GM04504 (cell line): ENCODE results near the gene PPCS.
A peak's percentile ranks its signal among the peaks of the same experiment; 100 is the strongest.

Experiments
- DNase-seq: peaks from one replicate; pipeline ENCODE4 v3.0.0-alpha.2; 2012; ENCODE audit warnings: low read depth

PPCS gene

DNA sequence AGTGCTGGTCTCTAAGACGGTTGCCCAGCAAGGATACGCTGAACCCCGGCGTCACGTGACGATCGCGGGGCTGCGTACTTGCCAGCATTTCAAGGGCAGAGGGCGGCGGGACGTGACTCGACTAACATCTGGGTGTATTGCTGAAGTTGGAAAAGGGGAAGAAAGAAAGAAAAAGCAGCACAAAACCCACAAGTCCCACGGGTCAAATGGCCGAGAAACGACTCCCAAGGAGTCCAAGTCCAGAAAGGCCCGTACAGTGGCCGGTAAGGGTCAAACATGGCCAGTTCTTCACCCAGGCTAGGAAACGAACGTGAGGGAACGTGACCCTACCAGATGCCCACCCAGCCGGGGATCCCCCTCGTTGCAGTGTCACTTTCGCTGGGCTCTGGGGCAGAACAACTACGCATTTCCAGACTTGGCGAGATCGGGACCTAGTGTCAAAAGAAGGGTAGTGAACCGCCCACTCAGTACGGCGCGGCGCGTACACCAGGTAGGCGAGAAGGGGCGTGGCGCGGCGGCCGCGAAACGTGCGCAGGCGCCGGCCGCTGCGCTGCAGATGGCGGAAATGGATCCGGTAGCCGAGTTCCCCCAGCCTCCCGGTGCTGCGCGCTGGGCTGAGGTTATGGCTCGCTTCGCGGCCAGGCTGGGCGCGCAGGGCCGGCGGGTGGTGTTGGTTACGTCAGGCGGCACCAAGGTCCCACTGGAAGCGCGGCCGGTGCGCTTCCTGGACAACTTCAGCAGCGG is at the start of gene PPCS, which contains the start of gene ZMYND12:
Gene PPCS, plus strand, starts transcription at position 534 of the 744 bp plus-strand sequence. Its CDS starts 23 bp downstream, at position 557.
Gene ZMYND12, minus strand, starts transcription at position 13 of the 744 bp plus-strand sequence. CDS start 25 bp downstream, outside the sequence.
- peak; percentile 76 for DNase-seq

DNA sequence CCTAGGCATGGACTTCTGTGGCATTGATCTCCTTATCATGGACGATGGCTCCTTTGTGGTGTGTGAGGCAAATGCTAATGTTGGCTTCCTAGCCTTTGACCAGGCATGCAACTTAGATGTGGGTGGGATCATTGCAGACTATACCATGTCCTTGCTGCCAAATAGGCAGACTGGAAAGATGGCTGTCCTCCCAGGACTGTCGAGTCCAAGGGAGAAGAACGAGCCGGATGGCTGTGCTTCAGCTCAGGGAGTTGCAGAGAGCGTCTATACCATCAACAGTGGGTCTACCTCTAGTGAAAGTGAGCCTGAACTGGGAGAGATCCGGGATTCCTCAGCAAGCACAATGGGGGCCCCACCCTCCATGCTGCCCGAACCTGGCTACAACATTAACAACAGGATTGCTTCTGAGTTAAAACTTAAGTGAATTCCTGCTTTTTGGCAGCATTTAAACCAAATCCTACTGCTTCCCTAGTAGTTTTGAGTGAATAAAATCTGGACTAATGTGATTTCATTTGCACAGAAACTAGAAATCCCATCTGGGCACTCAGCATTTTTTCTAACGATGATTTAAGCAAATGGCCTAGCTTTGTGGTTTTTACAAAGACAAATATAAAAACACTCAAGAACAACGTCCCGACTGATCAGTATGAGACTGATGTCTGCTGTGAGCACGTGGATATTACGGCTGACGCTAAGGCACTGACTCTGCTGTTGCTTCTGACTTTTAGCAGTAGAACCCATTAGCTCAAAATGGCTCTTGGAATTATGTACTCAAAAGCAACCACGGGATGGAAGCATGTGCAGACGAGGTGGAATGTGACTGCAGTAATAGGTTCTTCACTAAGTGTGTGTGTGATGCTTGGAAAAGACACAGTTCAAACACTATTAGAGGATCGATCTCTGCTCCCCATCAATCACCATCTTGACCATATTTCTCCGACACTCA is 41.5 kb upstream of the PPCS start:
- DNase-seq: no peak

DNA sequence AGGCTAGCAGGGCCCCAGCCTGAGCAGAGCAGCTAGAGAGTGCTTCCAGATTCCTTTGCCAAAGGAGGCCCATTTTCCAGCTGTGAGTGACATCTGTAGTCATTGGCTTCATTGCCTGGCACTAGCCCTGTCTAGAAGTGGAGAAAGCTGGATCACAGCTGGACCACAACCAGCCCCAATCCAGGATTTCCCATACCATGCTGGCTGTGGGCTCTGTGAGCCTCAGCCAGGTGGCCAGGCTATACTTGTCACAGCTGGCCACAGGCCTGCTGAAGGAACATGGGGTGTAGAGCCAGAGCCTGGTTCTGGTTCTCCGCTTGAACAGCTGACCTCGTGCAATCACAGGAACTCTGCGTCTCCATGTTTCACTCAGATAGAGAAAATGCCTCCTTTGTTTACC is 39.2 kb upstream of the PPCS start:
- DNase-seq: no peak

DNA sequence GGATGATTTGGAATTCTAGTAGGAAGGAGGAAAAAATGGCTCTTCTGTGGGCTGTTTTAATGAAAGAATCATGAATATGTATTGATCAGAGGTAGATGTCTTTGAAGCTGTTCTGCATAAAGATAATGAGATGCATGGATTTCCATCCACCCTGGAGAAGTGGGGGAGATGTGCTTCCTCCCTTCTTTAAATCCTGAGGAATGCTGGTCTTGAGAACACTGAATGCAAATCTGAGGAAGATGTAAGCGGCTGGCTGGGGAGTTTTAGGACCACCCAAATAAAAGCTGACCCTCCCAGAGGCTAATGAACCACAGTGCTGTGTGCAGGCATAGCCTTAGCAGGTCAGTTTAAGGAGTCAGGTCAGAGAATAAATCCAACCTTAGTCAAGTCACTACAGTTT is 37.8 kb upstream of the PPCS start:
- no peak for DNase-seq

DNA sequence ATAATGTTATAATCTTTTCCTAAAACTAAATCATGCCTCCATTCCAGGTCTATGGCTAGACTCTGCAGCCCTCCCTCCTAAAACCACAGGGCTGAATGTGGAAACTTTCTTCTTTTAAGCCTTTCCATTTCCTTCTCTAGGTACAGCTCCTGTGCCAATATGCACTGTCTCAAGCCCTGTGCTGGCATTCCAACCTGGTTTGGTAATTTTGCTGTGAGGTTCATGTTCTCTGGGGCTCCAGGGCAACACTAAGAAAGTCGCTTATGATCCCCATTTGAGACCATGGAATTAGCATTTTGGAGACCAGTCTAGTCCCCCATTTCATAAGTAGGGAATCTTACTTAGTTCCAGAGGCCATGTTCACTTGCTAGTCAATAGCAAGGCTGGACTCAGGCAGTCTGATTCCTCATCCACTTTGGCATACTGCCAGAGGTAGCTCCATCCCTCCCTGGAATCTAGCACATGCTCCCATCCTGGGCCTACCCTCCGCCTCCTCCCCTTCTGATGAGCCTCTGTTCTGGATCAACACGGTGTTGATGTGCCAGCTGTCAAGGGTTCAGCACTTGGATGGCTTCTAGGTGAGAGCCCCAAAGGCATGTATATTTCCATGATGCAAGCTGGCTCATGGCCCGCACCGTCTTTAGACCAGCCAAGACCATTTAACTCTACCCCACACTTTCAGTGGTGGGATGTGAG is 37.1 kb upstream of the PPCS start:
- no peak for DNase-seq

DNA sequence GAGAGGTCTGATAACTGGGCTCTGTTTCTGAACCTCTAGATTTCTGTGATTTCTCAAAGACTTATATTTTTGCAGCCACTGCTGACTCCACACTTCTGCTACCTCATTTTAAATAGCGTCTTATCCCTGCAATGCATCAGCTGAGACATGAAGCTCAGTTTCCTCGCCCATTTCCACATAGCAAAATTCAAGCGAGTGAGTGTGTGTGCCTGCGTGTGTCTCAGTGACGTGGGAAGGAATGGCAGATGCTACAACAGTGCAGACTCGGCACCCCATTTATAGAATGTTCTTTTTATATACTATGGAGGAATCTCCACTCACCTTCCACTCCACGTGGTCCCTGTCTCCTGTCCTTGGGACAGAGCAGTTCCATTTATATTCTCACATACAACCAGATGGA is 36.2 kb upstream of the PPCS start:
- DNase-seq: no peak

DNA sequence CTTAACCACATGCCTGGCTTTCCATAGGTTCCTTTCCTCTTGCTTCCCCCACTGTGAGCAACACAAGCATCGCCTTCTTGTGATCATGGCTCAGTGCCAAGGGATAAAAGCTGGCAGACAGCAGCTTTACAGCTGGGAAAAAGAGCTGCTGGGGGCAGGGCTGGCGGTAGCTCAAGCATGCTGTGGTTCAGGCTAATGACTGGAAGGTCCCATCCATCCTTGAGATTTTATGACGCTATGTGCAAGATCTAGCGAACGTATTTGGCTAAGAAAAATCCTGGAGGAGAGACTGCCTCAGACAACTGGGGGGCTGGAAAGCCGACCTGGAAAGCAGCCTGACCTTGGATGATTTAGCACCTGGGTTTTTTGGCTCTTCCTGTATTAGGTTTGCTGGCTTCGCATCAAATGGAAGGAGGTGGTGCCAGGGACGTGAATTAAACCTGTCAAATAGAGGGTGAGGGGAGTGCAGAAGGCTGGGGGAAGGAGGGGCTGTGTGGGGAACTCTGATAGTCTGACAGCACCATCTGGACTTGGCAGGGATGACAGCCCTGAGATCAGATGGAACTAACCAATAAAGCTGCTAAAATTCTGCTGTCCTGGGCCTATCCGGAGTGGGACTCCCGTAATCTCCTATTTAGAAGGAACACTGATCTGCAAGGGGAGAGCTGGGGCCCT is 35.3 kb upstream of the PPCS start:
- peak; percentile 85 for DNase-seq

DNA sequence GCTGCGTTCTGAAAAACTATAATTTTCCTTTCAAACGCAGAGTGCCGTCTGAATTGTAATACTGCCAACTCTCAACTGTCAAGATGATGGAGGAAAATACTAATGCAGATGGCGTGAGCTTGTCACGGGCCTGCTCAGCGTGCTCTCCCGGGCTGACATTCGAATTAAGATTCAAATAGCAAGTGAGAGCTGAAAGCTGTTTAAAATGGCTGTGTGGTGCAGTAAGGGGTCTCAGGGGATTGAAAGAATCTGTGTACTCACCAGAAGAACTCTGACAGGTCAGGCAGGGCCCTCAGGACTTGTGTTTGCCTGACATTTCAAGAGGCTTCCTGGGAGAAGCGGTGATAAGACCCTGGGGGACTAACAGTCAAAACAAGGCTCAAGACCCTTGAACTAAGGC is 33.6 kb upstream of the PPCS start:
- DNase-seq: no peak

DNA sequence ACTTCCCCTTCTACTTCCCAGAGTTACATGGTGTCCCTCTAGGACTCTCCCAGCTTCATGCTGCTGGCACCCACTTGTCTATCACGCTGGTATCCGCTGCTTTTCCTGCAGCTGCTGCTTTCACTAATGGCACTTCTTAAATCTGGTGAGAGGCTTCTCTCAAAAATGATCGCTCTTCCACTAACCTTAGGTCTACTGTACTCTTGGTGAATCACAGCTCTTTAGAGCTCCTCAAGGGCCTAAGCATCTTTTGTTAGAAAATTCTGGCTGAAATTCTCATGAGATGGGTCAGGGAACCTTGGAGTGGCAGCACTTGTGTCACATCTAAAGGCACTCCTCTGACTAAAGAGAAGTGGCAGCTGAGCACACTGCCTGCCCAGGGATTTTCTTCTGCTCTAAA is 32.7 kb upstream of the PPCS start:
- DNase-seq: no peak

DNA sequence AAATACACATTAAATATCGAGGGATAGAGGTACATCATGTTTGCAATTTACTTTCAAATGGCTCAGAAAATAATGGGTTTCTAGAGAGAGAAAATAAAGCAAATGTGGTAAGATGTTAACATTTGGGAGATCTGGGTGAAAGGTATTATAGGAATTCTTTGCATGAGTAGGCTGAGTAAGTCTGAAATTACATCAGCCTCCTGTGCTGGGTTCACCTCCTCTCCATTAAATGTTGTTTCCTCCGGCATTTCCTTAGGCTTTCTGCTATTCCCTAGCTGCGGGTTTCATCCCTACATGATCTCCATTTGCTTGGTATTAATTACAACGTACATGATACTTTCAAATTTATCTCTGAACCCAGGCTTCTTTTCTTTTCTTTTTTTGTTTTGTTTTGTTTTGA is 32.1 kb upstream of the PPCS start:
- no peak for DNase-seq

DNA sequence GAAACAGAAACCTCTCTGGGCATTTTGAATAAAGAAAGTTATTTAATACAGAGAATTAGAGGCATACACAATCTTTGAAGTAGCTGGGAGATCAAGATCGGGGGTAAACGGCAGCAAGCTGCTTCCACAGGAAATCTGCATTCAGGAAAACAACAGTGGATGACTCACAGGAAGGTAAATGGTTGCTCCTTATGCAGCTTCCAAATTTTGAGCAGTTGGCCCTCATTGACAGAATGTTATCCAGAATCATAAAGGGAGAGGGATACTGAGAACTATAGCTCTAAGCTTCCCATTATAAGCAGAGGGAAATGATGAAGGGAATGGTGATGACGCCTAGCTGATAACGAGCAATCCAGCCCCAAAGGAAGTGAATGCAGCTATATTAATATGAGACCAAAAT is 29.1 kb upstream of the PPCS start:
- DNase-seq: no peak

DNA sequence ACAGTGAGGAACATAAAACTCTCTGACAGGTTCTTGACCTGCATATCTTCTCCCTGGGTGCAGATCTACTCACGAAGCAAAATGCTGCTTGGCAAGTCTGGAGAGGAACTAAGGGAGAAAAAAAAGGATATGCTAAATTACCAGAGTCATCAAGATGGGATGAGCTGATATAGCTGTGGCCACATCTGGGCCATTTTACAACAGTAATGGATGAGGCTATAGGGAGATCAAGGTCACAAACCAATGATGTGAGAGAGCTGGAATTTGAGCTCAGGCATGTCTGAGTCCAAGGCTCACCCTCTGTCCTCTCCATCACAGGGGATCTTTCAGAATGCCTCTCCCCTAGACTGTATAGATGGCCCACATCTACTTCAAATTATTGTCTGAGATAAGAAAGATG is 26.7 kb upstream of the PPCS start:
- peak; percentile 44 for DNase-seq

DNA sequence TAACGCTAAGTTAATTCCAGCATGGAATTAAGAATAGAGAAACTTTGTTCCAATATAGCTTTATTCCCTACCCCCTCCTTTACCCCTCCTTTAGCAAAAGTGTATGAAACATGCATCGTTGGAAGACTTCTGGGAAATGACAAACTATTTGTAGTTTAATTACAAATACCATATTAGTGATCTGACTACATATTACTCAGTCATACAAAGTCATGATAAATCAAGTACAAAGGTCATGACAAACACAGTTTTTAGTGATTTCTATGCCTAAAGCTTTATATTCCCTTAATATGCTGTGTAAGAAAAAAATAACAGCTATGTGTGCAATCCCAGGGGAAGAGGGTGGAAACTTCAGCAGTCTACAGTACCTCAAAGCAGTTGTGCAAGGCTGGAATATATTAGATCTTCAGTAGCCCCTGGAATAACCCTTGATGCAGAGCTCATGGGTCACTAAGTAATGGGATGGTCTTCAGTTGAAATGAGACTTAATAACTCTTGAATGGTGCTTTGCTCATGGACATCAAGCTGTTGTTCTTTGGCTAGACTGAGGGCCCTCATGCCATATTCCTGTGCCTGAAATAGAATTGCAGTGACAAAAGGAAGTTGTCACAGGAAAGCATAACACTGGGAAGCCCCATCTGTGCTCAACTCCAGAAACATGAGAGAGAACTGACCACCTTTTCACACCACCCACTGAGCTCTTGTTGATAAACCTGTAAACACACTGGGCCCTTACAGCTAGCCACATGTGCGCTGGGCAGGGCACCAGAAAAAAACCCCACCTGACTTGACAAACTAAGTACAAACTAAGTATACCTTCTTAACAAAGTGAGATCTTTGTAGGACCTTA is 25.8 kb upstream of the PPCS start:
- DNase-seq: no peak

DNA sequence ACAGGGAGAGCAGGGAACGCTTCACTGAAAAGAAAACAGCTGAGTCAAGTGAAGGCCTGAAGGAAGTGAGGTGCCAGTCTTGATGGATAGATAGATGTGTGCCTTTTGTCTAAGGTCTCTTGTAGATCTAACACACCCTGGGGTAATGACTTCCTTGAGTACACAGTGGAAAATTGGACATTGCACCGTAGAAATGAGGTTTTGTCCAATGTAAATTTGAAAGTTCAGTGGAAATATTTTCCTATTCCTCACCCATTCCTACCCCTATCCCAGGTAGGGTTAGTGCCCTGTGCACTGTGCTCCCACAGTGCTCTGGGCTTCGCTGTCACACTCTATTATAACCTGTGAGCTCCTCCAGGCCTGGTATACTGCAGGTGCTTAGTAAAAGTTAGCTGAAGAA is 24.8 kb upstream of the PPCS start:
- DNase-seq: no peak

DNA sequence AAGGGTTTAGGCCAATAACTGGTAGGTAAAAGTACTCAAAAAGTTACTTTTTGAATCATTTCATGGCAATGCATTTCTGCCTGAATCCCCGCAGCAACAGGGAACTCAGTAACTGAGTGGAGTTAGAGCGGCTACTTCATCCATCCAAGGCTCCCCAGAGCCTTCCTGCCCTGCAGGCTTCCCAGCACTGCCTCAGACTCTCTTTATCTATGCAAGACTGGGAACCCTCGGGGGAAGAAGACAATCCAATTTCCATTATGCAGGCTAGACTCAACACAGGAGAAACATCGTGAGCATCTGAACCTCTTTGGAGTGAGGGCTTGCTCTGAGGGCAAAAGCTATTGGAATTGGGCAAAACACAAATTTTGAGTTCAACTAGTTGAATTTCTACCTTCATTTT is 23.6 kb upstream of the PPCS start:
- DNase-seq: no peak

DNA sequence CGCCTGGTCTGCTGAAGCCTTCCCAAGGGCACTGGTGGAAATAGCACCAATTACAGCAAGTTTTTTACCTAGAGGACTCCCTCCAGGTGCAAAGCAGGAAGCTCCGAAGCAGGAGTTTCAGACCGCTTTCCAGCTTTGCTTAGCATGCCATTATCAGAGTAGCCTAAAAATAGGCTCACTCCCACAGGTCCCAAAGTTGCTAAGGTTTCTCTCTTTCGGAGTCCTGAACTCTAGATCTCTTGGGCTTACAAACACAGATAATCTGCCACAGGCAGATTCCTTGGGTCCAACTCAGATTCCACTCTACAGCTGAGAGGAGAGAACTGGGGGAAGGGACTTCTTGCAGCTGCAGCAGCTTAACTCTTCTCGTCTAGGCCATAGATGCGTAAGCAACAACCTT is 23.0 kb upstream of the PPCS start:
- no peak for DNase-seq

DNA sequence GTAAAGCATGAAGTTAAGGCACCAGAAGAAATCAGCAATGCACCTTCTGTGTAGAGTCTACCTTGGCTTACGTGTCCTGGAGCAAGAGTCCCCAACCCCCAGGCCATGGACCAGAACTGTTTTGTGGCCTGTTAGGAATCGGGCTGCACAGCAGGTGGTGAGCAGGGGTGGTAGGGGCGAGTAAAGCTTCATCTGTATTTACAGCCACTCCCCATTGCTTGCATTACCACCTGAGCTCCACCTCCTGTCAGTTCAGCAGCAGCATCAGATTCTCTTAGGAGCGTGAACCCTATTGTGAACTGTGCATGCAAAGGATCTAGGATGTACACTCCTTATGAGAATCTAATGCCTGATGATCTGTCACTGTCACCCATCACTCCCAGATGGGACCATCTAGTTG is 22.0 kb upstream of the PPCS start:
- no peak for DNase-seq

DNA sequence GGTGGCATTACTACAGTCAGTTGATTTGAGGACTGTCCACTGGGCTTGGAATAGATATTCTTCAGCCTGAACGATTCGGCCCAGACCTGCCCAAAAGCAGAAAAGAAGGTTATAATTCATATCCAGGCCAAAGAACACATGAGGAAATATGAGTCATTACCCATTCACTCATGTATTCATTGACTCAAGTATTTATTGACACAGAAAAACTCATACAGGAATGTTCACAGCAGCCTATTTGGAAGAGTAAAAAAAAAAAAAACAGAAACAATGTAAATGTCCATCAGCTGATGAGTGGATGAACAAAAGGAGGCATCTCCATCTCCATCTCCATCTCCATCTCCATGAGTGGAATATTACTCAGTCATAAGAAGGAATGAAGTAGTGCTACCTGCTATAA is 16.4 kb upstream of the PPCS start:
- peak; percentile 28 for DNase-seq

DNA sequence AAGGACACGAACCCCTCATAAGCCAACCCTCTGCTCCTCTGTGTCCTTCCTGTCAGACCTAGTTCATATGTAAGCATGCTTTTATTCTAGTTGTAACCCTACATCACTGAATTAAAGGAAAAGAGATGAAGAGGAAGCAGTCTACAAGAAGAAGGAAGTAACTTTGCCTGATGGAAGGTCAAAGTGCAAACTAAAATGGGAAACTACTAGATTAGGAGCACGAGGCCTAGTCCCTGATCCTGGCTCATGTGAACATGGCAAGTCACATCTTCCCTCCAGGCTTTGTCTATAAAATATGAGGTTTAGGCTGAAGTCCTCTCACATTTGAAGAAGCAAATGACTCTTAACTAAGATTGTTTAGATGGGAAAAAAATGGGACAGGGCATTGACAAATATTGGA is 13.7 kb upstream of the PPCS start:
- no peak for DNase-seq

DNA sequence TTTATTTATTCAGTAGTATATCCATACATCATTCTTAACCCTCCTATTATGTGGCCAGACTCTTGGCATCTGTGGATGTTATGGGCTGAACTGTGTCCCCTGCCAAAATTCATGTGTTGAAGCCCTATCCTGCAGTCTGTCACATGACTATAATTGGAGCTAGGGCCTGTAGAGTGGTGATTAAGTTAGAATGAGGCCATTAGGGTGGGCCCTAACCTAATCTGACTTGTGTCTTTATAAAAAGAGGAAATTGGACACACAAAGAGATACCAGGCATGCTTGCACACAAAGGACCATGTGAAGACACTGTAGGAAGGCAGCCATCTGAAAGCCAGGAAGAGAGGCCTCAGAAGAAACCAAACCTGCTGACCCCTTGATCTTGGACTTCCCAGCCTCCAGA is 7.1 kb upstream of the PPCS start:
- no peak for DNase-seq

DNA sequence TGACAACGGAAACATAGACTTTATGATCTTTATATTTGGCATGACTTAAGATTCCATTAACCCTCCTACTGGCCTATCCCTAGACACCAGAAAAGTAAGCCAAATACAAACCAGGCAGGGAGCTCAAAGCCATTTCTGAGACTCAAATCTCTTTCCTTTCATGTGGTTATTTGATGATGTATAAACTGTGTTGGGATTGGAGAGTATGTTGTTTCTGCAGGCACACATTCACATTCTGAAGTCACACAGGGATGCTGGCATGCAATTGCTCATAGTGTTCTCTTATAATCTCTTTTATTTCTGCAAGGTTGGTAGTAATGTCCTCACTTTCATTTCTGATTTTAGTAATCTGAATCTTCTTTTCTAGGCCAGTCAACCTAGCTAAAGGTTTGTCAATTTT is 6.3 kb upstream of the PPCS start:
- no peak for DNase-seq
